ENCODE results near the gene PPARD.

The PPARD gene

GRCh38 chr6:35398526-35398925, 56.2 kb downstream of the PPARD start:
- Histone ChIP-seq H4K8ac (ENCODE audit: low read depth, low read length) (no peak overlapping the region), H3K4me3 (ENCODE audit: low read length) (no peak overlapping the region), H3K36me3 (ENCODE audit: control insufficient read depth, insufficient read depth, low read length) (no peaks in the 10 kb centered on the region), H3K4ac (ENCODE audit: low read depth, low read length) (no peak overlapping the region), H2AK5ac (ENCODE audit: low read length) (no peak overlapping the region), H4K5ac (ENCODE audit: low read length) (no peak overlapping the region), H3K56ac (ENCODE audit: low read length) (no peak overlapping the region), H3K79me2 (ENCODE audit: control insufficient read depth, insufficient read depth, low read length) (no peaks in the 10 kb centered on the region), H2BK15ac (replicated peaks; ENCODE audit: low read depth) (no peak overlapping the region), H3K23ac (ENCODE audit: low read length) (no peak overlapping the region), H2BK5ac (ENCODE audit: low read length) (no peak overlapping the region), H3K27ac (ENCODE audit: low read depth, low read length) (no peak overlapping the region), H2BK120ac (ENCODE audit: low read depth, low read length) (no peak overlapping the region), H3K79me1 (ENCODE audit: low read length) (no peaks in the 10 kb centered on the region), H3K4me1 (ENCODE audit: control insufficient read depth, low read depth, low read length) (no peaks in the 10 kb centered on the region), H3K18ac (ENCODE audit: low read length) (no peak overlapping the region), H3K9ac (ENCODE audit: low read length) (no peak overlapping the region), H3K27me3 (ENCODE audit: insufficient read depth, low read length, poor library complexity) (no peaks in the 10 kb centered on the region), H3K4me2 (ENCODE audit: low read length) (no peak overlapping the region)
- WGBS (ENCODE audit: extremely low coverage, insufficient coverage, low lambda C conversion rate), result no CpG with 5 or more reads among the region's 8 CpGs
- no peak for DNase-seq

GRCh38 chr6:35400111-35400510, 57.8 kb downstream of the PPARD start:
- Histone ChIP-seq H2BK5ac (ENCODE audit: low read length) (no peak overlapping the region), H3K36me3 (ENCODE audit: control insufficient read depth, insufficient read depth, low read length) (no peaks in the 10 kb centered on the region), H3K23ac (ENCODE audit: low read length) (no peak overlapping the region), H2BK120ac (ENCODE audit: low read depth, low read length) (no peak overlapping the region), H3K79me2 (ENCODE audit: control insufficient read depth, insufficient read depth, low read length) (no peaks in the 10 kb centered on the region), H2BK15ac (replicated peaks; ENCODE audit: low read depth) (no peak overlapping the region), H4K5ac (ENCODE audit: low read length) (no peak overlapping the region), H3K4me2 (ENCODE audit: low read length) (no peak overlapping the region), H3K4ac (ENCODE audit: low read depth, low read length) (no peak overlapping the region), H3K27me3 (ENCODE audit: insufficient read depth, low read length, poor library complexity) (no peaks in the 10 kb centered on the region), H3K79me1 (ENCODE audit: low read length) (no peaks in the 10 kb centered on the region), H3K56ac (ENCODE audit: low read length) (no peak overlapping the region), H3K27ac (ENCODE audit: low read depth, low read length) (no peak overlapping the region), H3K4me3 (ENCODE audit: low read length) (no peak overlapping the region), H4K8ac (ENCODE audit: low read depth, low read length) (no peak overlapping the region), H3K18ac (ENCODE audit: low read length) (no peak overlapping the region), H2AK5ac (ENCODE audit: low read length) (no peak overlapping the region), H3K4me1 (ENCODE audit: control insufficient read depth, low read depth, low read length) (no peaks in the 10 kb centered on the region), H3K9ac (ENCODE audit: low read length) (no peak overlapping the region)
- no peak for DNase-seq
- no CpG with 5 or more reads among the region's 5 CpGs for WGBS (ENCODE audit: extremely low coverage, insufficient coverage, low lambda C conversion rate)

DNA sequence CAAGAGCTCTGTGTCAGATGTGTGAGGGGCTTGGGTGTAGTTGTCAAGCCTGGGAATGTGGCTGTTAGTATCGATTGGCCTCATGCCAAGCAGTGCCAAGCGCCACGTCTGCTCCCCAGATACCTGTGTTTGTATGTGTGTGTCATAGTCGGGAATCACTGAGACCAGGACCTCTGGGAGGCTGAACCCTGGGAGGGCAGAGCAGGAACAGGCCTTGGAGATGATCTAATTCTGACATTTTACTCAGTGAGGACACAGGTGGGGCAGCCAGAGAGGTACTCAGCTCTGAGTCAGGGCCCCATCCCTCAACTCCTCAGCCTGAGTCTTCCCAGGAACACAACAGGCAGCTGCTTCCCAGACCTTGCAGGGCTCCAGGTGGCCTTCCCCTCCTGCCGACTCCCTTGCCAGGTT, 58.5 kb downstream of the PPARD start:
- no peaks in the 10 kb centered on the region for H3K36me3 ChIP-seq (ENCODE audit: control insufficient read depth, insufficient read depth, low read length)
- H4K8ac ChIP-seq (ENCODE audit: low read depth, low read length), result no peak overlapping the region
- H3K4me3 ChIP-seq (ENCODE audit: low read length), result no peak overlapping the region
- no peak overlapping the region for H3K4ac ChIP-seq (ENCODE audit: low read depth, low read length)
- no peak overlapping the region for H3K23ac ChIP-seq (ENCODE audit: low read length)
- no peak overlapping the region for H3K4me2 ChIP-seq (ENCODE audit: low read length)
- H3K27ac ChIP-seq (ENCODE audit: low read depth, low read length), result no peak overlapping the region
- H3K18ac ChIP-seq (ENCODE audit: low read length), result no peak overlapping the region
- H3K79me2 ChIP-seq (ENCODE audit: control insufficient read depth, insufficient read depth, low read length), result no peaks in the 10 kb centered on the region
- H3K79me1 ChIP-seq (ENCODE audit: low read length), result no peaks in the 10 kb centered on the region
- H3K27me3 ChIP-seq (ENCODE audit: insufficient read depth, low read length, poor library complexity), result no peaks in the 10 kb centered on the region
- no peak overlapping the region for H2BK5ac ChIP-seq (ENCODE audit: low read length)
- no CpG with 5 or more reads among the region's 5 CpGs for WGBS (ENCODE audit: extremely low coverage, insufficient coverage, low lambda C conversion rate)
- H3K4me1 ChIP-seq (ENCODE audit: control insufficient read depth, low read depth, low read length), result no peaks in the 10 kb centered on the region
- H3K56ac ChIP-seq (ENCODE audit: low read length), result no peak overlapping the region
- H2BK120ac ChIP-seq (ENCODE audit: low read depth, low read length), result no peak overlapping the region
- H2AK5ac ChIP-seq (ENCODE audit: low read length), result no peak overlapping the region
- no peak for DNase-seq
- H2BK15ac ChIP-seq (replicated peaks; ENCODE audit: low read depth), result no peak overlapping the region
- H4K5ac ChIP-seq (ENCODE audit: low read length), result no peak overlapping the region
- no peak overlapping the region for H3K9ac ChIP-seq (ENCODE audit: low read length)

DNA sequence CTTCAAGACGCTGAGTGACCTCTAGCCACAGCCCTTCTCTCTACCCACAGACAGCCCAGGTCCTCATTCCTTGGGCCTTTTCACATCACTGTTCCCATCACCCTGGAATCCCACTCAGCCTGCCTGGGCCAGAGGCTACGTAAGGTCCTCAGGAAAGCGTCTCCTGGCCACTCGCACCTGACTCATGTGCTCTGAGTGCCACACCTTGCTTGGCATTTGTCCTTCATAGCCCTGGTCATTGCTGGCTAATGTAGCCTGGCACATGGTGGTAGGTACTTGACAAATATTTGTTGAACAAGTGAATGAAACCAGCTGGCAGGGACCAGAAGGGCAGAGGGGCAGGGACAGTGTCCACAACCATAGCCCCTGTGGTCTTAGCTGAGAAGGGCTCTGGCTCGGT, 59.2 kb downstream of the PPARD start:
- H3K18ac ChIP-seq (ENCODE audit: low read length), result no peak overlapping the region
- H3K27me3 ChIP-seq (ENCODE audit: insufficient read depth, low read length, poor library complexity), result no peaks in the 10 kb centered on the region
- no peak overlapping the region for H3K4me2 ChIP-seq (ENCODE audit: low read length)
- no peak overlapping the region for H3K9ac ChIP-seq (ENCODE audit: low read length)
- H2BK5ac ChIP-seq (ENCODE audit: low read length), result no peak overlapping the region
- H3K79me2 ChIP-seq (ENCODE audit: control insufficient read depth, insufficient read depth, low read length), result no peaks in the 10 kb centered on the region
- no peaks in the 10 kb centered on the region for H3K4me1 ChIP-seq (ENCODE audit: control insufficient read depth, low read depth, low read length)
- no peak overlapping the region for H3K4me3 ChIP-seq (ENCODE audit: low read length)
- H3K4ac ChIP-seq (ENCODE audit: low read depth, low read length), result no peak overlapping the region
- no peak overlapping the region for H3K27ac ChIP-seq (ENCODE audit: low read depth, low read length)
- H3K23ac ChIP-seq (ENCODE audit: low read length), result no peak overlapping the region
- no peak overlapping the region for H4K5ac ChIP-seq (ENCODE audit: low read length)
- no peak for DNase-seq
- no peak overlapping the region for H4K8ac ChIP-seq (ENCODE audit: low read depth, low read length)
- no peaks in the 10 kb centered on the region for H3K36me3 ChIP-seq (ENCODE audit: control insufficient read depth, insufficient read depth, low read length)
- H3K79me1 ChIP-seq (ENCODE audit: low read length), result no peaks in the 10 kb centered on the region
- no peak overlapping the region for H3K56ac ChIP-seq (ENCODE audit: low read length)
- WGBS (ENCODE audit: extremely low coverage, insufficient coverage, low lambda C conversion rate), result no CpG with 5 or more reads among the region's 5 CpGs
- no peak overlapping the region for H2BK15ac ChIP-seq (replicated peaks; ENCODE audit: low read depth)
- H2AK5ac ChIP-seq (ENCODE audit: low read length), result no peak overlapping the region
- no peak overlapping the region for H2BK120ac ChIP-seq (ENCODE audit: low read depth, low read length)

DNA sequence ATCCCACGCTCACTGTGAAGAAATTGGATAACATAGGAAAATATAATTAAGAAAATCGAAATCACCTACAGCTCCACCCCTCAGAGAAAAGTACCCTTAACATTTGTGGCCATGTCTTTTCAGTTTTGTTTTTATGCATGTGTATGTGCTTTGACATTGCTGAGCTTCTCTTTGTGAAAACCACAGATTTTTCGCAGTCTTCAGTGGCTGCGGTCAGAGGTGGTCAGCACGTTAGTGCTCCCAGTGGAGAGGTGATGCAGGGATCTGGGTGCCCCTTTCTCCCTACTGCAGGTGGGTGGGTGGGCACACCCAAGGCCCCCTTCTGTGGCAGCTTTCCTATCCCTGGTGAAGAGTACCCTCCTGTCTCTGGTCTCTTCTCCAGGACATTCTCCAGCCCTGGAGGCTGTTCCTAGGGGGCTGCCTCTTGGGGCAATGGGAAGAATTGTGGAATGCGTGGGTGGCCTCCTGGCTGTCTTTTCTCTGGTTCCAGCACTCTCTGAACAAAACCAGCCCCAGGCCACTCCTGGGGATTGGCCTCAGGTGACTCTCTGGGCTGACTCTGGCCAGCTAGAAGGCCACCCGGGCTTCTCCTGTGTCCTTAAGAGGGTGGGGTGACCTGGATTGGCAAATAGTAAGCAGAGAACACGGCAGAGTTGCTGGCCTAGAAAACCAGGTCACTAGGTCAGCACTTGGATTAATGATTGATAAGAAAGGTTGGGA, 59.9 kb downstream of the PPARD start:
- WGBS (ENCODE audit: extremely low coverage, insufficient coverage, low lambda C conversion rate), result no CpG with 5 or more reads among the region's 8 CpGs
- DNase-seq, result no peak
- H3K18ac ChIP-seq (ENCODE audit: low read length), result no peak overlapping the region
- no peak overlapping the region for H4K8ac ChIP-seq (ENCODE audit: low read depth, low read length)
- H3K4ac ChIP-seq (ENCODE audit: low read depth, low read length), result no peak overlapping the region
- H4K5ac ChIP-seq (ENCODE audit: low read length), result no peak overlapping the region
- no peaks in the 10 kb centered on the region for H3K79me1 ChIP-seq (ENCODE audit: low read length)
- H2AK5ac ChIP-seq (ENCODE audit: low read length), result no peak overlapping the region
- no peak overlapping the region for H2BK120ac ChIP-seq (ENCODE audit: low read depth, low read length)
- no peak overlapping the region for H2BK15ac ChIP-seq (replicated peaks; ENCODE audit: low read depth)
- no peak overlapping the region for H3K9ac ChIP-seq (ENCODE audit: low read length)
- no peak overlapping the region for H2BK5ac ChIP-seq (ENCODE audit: low read length)
- no peak overlapping the region for H3K27ac ChIP-seq (ENCODE audit: low read depth, low read length)
- no peak overlapping the region for H3K4me2 ChIP-seq (ENCODE audit: low read length)
- H3K27me3 ChIP-seq (ENCODE audit: insufficient read depth, low read length, poor library complexity), result no peaks in the 10 kb centered on the region
- H3K4me3 ChIP-seq (ENCODE audit: low read length), result no peak overlapping the region
- no peaks in the 10 kb centered on the region for H3K4me1 ChIP-seq (ENCODE audit: control insufficient read depth, low read depth, low read length)
- H3K23ac ChIP-seq (ENCODE audit: low read length), result no peak overlapping the region
- no peaks in the 10 kb centered on the region for H3K79me2 ChIP-seq (ENCODE audit: control insufficient read depth, insufficient read depth, low read length)
- no peaks in the 10 kb centered on the region for H3K36me3 ChIP-seq (ENCODE audit: control insufficient read depth, insufficient read depth, low read length)
- no peak overlapping the region for H3K56ac ChIP-seq (ENCODE audit: low read length)

- Histone ChIP-seq H3K23ac (ENCODE audit: low read length) (no peak overlapping the region), H3K36me3 (ENCODE audit: control insufficient read depth, insufficient read depth, low read length) (no peaks in the 10 kb centered on the region), H3K4me2 (ENCODE audit: low read length) (no peak overlapping the region), H3K4ac (ENCODE audit: low read depth, low read length) (no peak overlapping the region), H2BK15ac (replicated peaks; ENCODE audit: low read depth) (no peak overlapping the region), H2AK5ac (ENCODE audit: low read length) (no peak overlapping the region), H3K79me2 (ENCODE audit: control insufficient read depth, insufficient read depth, low read length) (no peaks in the 10 kb centered on the region), H3K56ac (ENCODE audit: low read length) (no peak overlapping the region), H3K27ac (ENCODE audit: low read depth, low read length) (no peak overlapping the region), H3K9ac (ENCODE audit: low read length) (no peak overlapping the region), H4K8ac (ENCODE audit: low read depth, low read length) (no peak overlapping the region), H3K79me1 (ENCODE audit: low read length) (no peaks in the 10 kb centered on the region), H2BK5ac (ENCODE audit: low read length) (no peak overlapping the region), H3K27me3 (ENCODE audit: insufficient read depth, low read length, poor library complexity) (no peaks in the 10 kb centered on the region), H3K4me3 (ENCODE audit: low read length) (no peak overlapping the region), H2BK120ac (ENCODE audit: low read depth, low read length) (no peak overlapping the region), H4K5ac (ENCODE audit: low read length) (no peak overlapping the region), H3K18ac (ENCODE audit: low read length) (no peak overlapping the region), H3K4me1 (ENCODE audit: control insufficient read depth, low read depth, low read length) (no peaks in the 10 kb centered on the region)
- WGBS (ENCODE audit: extremely low coverage, insufficient coverage, low lambda C conversion rate), result no CpG with 5 or more reads among the region's 5 CpGs
- DNase-seq, result no peak
Measured at GRCh38 chr6:35402856-35403191, 60.5 kb downstream of the PPARD start.
